PC-3 (cell line): ENCODE measurements around the gene CCDC142.

ENCODE experiments used
- EZH2 ChIP-seq: fragments of 300-600 bp; sonication (generic); IDR thresholded peaks from one replicate; pipeline ENCODE4 v1.6.1; 2017; ENCODE audit warnings: antibody characterized with exemption, mild to moderate bottlenecking, low read length; ENCODE audit not compliant: unreplicated experiment
- EZH2phosphoT487 ChIP-seq: fragments of 300-600 bp; sonication (generic); IDR thresholded peaks from 2 replicates; pipeline ENCODE4 v1.6.1; 2018; ENCODE audit warnings: mild to moderate bottlenecking, antibody characterized with exemption, low read length, borderline replicate concordance
- TF ChIP-seq, protein P1 (sequence below): fragments of 300-600 bp; sonication (generic); conservative IDR thresholded peaks from 2 replicates; pipeline ENCODE4 v1.5.1; 2017; ENCODE audit warnings: antibody characterized with exemption, low read depth, mild to moderate bottlenecking, low read length

DNA sequence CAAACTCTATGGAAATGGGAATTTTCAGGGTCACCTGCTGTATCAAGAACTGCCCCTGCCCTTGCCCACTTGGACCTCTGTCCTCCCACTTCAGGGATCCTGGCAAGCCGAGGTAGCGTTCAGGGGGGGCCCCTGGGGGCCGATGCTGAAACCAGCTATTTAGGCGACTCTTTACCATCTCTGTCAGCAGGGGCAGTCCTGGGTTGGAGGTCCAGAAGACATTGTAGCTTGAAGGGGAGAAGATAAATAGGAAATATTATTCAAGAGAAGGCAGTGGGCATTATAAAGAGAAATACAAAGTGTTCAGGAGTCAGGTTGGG lies 20.1 kb downstream of the CCDC142 start:
- TF ChIP-seq, protein P1, sequence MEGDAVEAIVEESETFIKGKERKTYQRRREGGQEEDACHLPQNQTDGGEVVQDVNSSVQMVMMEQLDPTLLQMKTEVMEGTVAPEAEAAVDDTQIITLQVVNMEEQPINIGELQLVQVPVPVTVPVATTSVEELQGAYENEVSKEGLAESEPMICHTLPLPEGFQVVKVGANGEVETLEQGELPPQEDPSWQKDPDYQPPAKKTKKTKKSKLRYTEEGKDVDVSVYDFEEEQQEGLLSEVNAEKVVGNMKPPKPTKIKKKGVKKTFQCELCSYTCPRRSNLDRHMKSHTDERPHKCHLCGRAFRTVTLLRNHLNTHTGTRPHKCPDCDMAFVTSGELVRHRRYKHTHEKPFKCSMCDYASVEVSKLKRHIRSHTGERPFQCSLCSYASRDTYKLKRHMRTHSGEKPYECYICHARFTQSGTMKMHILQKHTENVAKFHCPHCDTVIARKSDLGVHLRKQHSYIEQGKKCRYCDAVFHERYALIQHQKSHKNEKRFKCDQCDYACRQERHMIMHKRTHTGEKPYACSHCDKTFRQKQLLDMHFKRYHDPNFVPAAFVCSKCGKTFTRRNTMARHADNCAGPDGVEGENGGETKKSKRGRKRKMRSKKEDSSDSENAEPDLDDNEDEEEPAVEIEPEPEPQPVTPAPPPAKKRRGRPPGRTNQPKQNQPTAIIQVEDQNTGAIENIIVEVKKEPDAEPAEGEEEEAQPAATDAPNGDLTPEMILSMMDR: no peak
- no peak for TF ChIP-seq EZH2
- TF ChIP-seq EZH2phosphoT487: no peak
